ENCODE measurements around the gene BST1.

The BST1 gene

DNA sequence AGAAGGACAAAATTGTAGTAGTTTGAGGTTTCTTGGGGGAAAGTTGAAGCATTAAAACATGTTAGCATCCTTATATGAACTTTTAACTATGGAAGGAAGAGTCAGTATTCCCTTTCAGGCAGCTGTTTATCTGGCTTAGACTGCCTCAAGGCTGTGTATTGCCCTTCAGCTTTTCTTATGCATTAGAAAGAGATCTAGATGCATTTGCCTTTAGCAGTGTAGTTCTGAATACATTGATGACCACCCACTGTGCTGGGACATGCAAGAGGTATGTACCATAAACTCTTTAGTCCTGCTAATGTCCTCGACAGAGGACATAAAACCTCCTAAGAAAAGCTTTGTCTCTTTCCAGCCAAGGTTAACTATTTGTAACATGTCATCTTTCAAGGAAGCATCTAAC is 18.4 kb upstream of the BST1 start:
- FAIRE-seq (no peak), DNase-seq (ENCODE audit: insufficient read length, low spot score) (no peak)

DNA sequence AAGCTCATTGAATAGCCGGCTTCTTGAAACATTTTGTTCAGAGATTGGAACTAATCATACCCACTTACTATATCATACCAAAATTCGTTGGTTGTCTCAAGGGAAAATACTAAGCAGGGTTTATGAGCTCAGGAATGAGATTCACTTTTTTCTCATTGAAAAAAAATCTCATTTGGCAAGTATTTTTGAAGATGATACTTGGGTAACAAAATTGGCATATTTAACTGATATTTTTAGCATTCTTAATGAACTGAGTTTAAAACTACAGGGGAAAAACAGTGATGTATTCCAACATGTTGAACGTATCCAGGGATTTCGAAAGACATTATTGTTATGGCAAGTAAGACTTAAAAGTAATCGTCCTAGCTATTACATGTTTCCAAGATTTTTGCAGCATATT is 14.8 kb upstream of the BST1 start:
- FAIRE-seq (no peak), DNase-seq (ENCODE audit: insufficient read length, low spot score) (no peak)
- TF ChIP-seq SPI1 (IDR thresholded peaks at IDR 0.05; ENCODE audit: low read depth, low read length) (no peak), POLR2A (IDR thresholded peaks at IDR 0.05; ENCODE audit: low read depth, low read length) (no peak), POLR2AphosphoS5 (IDR thresholded peaks at IDR 0.05; ENCODE audit: low read depth, low read length) (no peak), TAF1 (IDR thresholded peaks at IDR 0.05; ENCODE audit: low read depth, low read length) (no peak)

More for the DNA sequence above, 18.4 kb upstream of the BST1 start:
- TF ChIP-seq PAX5 (IDR thresholded peaks at IDR 0.05; ENCODE audit: insufficient read depth, low read length, severe bottlenecking) (no peak), SPI1 (IDR thresholded peaks at IDR 0.05; ENCODE audit: low read depth, low read length) (no peak), TAF1 (IDR thresholded peaks at IDR 0.05; ENCODE audit: low read depth, low read length) (no peak), POLR2A (IDR thresholded peaks at IDR 0.05; ENCODE audit: low read depth, low read length) (no peak), POLR2AphosphoS5 (IDR thresholded peaks at IDR 0.05; ENCODE audit: low read depth, low read length) (no peak), POU2F2 (IDR thresholded peaks at IDR 0.05; ENCODE audit: low read depth, low read length) (no peak)

- TF ChIP-seq POLR2A (IDR thresholded peaks at IDR 0.05; ENCODE audit: low read depth, low read length) (no peak), POLR2AphosphoS5 (IDR thresholded peaks at IDR 0.05; ENCODE audit: low read depth, low read length) (no peak), PAX5 (IDR thresholded peaks at IDR 0.05; ENCODE audit: insufficient read depth, low read length, severe bottlenecking) (no peak), SPI1 (IDR thresholded peaks at IDR 0.05; ENCODE audit: low read depth, low read length) (no peak), POU2F2 (IDR thresholded peaks at IDR 0.05; ENCODE audit: low read depth, low read length) (no peak), TAF1 (IDR thresholded peaks at IDR 0.05; ENCODE audit: low read depth, low read length) (no peak)
- DNase-seq (ENCODE audit: insufficient read length, low spot score) (no peak), FAIRE-seq (no peak)
Observed at GRCh38 chr4:15689540-15689939, 13.3 kb upstream of the BST1 start.

GRCh38 chr4:15690020-15690809 is 12.7 kb upstream of the BST1 start:
- DNase-seq (ENCODE audit: insufficient read length, low spot score) = no peak
- no peak for TF ChIP-seq POLR2A (IDR thresholded peaks at IDR 0.05; ENCODE audit: low read depth, low read length)
- no peak for TF ChIP-seq POLR2AphosphoS5 (IDR thresholded peaks at IDR 0.05; ENCODE audit: low read depth, low read length)
- TF ChIP-seq PAX5 (IDR thresholded peaks at IDR 0.05; ENCODE audit: insufficient read depth, low read length, severe bottlenecking) = no peak
- TF ChIP-seq TAF1 (IDR thresholded peaks at IDR 0.05; ENCODE audit: low read depth, low read length) = no peak
- no peak for TF ChIP-seq POU2F2 (IDR thresholded peaks at IDR 0.05; ENCODE audit: low read depth, low read length)
- no peak for TF ChIP-seq SPI1 (IDR thresholded peaks at IDR 0.05; ENCODE audit: low read depth, low read length)
- FAIRE-seq = no peak

GRCh38 chr4:15691346-15692135 is 11.3 kb upstream of the BST1 start:
- no peak for DNase-seq (ENCODE audit: insufficient read length, low spot score)
- TF ChIP-seq SPI1 (IDR thresholded peaks at IDR 0.05; ENCODE audit: low read depth, low read length) = no peak
- TF ChIP-seq POLR2AphosphoS5 (IDR thresholded peaks at IDR 0.05; ENCODE audit: low read depth, low read length) = no peak
- no peak for TF ChIP-seq POU2F2 (IDR thresholded peaks at IDR 0.05; ENCODE audit: low read depth, low read length)
- TF ChIP-seq TAF1 (IDR thresholded peaks at IDR 0.05; ENCODE audit: low read depth, low read length) = no peak
- no peak for TF ChIP-seq PAX5 (IDR thresholded peaks at IDR 0.05; ENCODE audit: insufficient read depth, low read length, severe bottlenecking)
- no peak for TF ChIP-seq POLR2A (IDR thresholded peaks at IDR 0.05; ENCODE audit: low read depth, low read length)
- no peak for FAIRE-seq

DNA sequence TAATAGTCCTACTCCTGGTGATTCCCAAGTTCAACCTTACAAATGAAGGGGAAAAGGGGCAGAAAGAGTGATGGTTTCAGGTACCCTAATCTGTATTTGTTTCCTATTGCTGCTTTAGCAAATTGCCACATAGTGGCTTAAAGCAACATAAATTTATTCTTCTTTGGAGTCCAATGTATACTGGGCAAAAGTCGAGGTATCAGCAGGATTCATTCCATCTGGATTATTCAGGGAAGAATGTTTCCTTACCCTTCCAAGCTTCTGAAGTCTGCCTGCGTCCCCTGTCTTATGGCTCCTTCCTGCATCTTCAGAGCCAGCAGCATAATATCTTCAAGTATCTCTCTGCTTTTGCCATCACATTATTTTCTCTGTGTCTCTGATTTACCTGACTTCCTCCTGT is 10.3 kb upstream of the BST1 start:
- DNase-seq (ENCODE audit: insufficient read length, low spot score) = no peak
- FAIRE-seq = no peak
- no peak for TF ChIP-seq POLR2AphosphoS5 (IDR thresholded peaks at IDR 0.05; ENCODE audit: low read depth, low read length)
- TF ChIP-seq SPI1 (IDR thresholded peaks at IDR 0.05; ENCODE audit: low read depth, low read length) = no peak
- TF ChIP-seq PAX5 (IDR thresholded peaks at IDR 0.05; ENCODE audit: insufficient read depth, low read length, severe bottlenecking) = no peak
- TF ChIP-seq POLR2A (IDR thresholded peaks at IDR 0.05; ENCODE audit: low read depth, low read length) = no peak
- TF ChIP-seq TAF1 (IDR thresholded peaks at IDR 0.05; ENCODE audit: low read depth, low read length) = no peak
- no peak for TF ChIP-seq POU2F2 (IDR thresholded peaks at IDR 0.05; ENCODE audit: low read depth, low read length)

GRCh38 chr4:15694431-15694830 is 8.4 kb upstream of the BST1 start:
- FAIRE-seq (no peak), DNase-seq (ENCODE audit: insufficient read length, low spot score) (no peak)
- TF ChIP-seq POLR2AphosphoS5 (IDR thresholded peaks at IDR 0.05; ENCODE audit: low read depth, low read length) (no peak), POLR2A (IDR thresholded peaks at IDR 0.05; ENCODE audit: low read depth, low read length) (no peak), PAX5 (IDR thresholded peaks at IDR 0.05; ENCODE audit: insufficient read depth, low read length, severe bottlenecking) (no peak), TAF1 (IDR thresholded peaks at IDR 0.05; ENCODE audit: low read depth, low read length) (no peak), POU2F2 (IDR thresholded peaks at IDR 0.05; ENCODE audit: low read depth, low read length) (no peak), SPI1 (IDR thresholded peaks at IDR 0.05; ENCODE audit: low read depth, low read length) (no peak)

DNA sequence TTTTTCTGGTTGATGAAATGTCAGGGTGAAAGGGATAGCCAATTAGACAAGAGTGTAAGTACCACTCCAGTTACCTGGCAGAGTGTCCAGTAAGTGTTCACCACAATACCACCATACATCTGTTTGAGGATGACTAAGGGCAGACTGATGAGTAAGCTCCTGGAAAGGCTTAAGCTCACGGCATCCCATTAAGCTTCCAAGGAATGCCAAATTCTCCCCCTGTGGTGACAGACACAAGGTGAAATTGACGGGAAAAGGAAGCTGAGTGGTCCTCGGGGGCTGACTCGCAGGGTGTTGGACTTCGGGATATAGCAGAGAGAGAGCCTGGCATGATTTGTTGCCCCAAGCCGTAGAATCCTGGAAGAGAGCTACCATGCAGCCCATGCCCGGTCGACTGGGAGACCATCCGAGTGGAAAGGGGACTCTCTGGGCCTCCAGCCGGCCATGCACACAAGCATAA is 7.6 kb upstream of the BST1 start:
- DNase-seq (ENCODE audit: insufficient read length, low spot score) = no peak
- no peak for FAIRE-seq
- TF ChIP-seq POU2F2 (IDR thresholded peaks at IDR 0.05; ENCODE audit: low read depth, low read length) = no peak
- TF ChIP-seq SPI1 (IDR thresholded peaks at IDR 0.05; ENCODE audit: low read depth, low read length) = no peak
- TF ChIP-seq POLR2A (IDR thresholded peaks at IDR 0.05; ENCODE audit: low read depth, low read length) = no peak
- no peak for TF ChIP-seq TAF1 (IDR thresholded peaks at IDR 0.05; ENCODE audit: low read depth, low read length)
- no peak for TF ChIP-seq PAX5 (IDR thresholded peaks at IDR 0.05; ENCODE audit: insufficient read depth, low read length, severe bottlenecking)
- no peak for TF ChIP-seq POLR2AphosphoS5 (IDR thresholded peaks at IDR 0.05; ENCODE audit: low read depth, low read length)

GRCh38 chr4:15695729-15696128 is 7.1 kb upstream of the BST1 start:
- no peak for TF ChIP-seq POU2F2 (IDR thresholded peaks at IDR 0.05; ENCODE audit: low read depth, low read length)
- no peak for TF ChIP-seq SPI1 (IDR thresholded peaks at IDR 0.05; ENCODE audit: low read depth, low read length)
- no peak for TF ChIP-seq POLR2A (IDR thresholded peaks at IDR 0.05; ENCODE audit: low read depth, low read length)
- TF ChIP-seq POLR2AphosphoS5 (IDR thresholded peaks at IDR 0.05; ENCODE audit: low read depth, low read length) = no peak
- no peak for TF ChIP-seq TAF1 (IDR thresholded peaks at IDR 0.05; ENCODE audit: low read depth, low read length)
- TF ChIP-seq PAX5 (IDR thresholded peaks at IDR 0.05; ENCODE audit: insufficient read depth, low read length, severe bottlenecking) = no peak
- DNase-seq (ENCODE audit: insufficient read length, low spot score) (no peak), FAIRE-seq (no peak)

Data from GM12891 (cell line).